ENCODE results near the gene CES2.
A peak's percentile ranks its signal among the peaks of the same experiment; 100 is the strongest.
"Not testable (repeated sequence)": the region's sequence is repeated elsewhere in the genome, so short reads cannot be mapped to it uniquely, and the experiment has no call there.

Gene CES2

GRCh38 chr16:66937725-66938337, 2.5 kb downstream of the CES2 start:
- no peak for DNase-seq

GRCh38 chr16:66939366-66939765, 4.0 kb downstream of the CES2 start:
- DNase-seq, result no peak

DNA sequence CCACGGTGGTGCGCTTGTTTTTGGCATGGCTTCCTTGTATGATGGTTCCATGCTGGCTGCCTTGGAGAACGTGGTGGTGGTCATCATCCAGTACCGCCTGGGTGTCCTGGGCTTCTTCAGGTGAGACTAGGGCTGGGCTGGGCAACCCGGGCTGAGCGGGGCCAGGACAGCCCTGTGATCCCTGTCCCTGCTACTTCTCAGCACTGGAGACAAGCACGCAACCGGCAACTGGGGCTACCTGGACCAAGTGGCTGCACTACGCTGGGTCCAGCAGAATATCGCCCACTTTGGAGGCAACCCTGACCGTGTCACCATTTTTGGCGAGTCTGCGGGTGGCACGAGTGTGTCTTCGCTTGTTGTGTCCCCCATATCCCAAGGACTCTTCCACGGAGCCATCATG, 4.9 kb downstream of the CES2 start:
- DNase-seq, result no peak

GRCh38 chr16:66942981-66943380, 7.7 kb downstream of the CES2 start:
- DNase-seq, result no peak

DNA sequence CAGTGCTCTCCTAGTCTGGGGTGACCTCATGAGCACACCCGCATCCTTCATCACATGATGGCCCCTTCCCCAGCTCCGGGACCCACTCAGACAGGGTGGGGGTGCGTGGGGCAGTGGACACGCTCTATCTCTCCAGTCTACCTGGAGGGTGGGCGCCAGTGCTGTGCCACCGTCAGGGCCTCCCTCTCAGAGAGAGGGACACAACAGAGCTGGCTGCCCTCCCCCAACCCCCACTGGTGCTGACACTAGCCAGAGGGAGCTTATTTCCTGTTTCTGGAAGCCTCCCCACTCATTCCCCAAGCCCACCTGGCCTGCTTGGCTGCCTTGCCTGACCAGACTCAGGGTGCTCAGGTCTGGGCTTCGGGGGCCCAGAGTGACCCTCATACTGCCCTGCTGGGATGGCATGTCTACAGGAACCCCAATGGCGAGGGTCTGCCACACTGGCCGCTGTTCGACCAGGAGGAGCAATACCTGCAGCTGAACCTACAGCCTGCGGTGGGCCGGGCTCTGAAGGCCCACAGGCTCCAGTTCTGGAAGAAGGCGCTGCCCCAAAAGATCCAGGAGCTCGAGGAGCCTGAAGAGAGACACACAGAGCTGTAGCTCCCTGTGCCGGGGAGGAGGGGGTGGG, 8.2 kb downstream of the CES2 start:
- DNase-seq, result no peak

DNA sequence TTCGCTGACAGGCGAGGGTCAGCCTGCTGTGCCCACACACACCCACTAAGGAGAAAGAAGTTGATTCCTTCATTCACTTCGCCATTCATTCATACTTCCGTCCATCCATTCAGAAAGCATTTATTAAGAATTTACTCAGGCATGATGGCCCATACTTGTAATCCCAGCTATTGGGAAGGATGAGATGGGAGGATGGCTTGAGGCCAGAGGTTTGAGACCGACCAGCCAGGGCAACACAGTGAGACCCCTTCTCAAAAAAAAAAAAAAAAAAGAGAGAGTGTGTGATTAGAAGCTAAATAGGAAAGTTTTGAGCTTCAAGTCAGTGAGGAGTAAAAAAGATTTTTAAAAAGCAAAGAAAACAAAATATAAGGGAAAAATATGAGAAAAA, 8.7 kb downstream of the CES2 start:
- no peak for DNase-seq

DNA sequence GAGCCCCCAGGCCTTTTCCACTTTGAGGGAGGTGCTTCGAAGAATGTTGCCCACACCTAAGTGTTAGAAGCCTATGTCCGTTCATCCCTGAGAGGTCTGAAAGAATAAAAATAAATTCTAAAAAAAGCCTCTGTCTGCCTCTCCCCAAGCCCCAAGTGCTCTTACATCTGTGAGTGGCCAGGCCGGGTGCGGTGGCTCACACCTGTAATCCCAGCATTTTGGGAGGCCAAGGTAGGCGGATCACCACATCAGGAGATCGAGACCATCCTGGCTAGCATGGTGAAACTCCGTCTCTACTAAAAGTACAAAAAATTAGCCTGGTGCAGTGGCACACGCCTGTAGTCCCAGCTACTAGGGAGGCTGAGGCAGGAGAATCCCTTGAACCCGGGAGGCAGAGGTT, 9.7 kb downstream of the CES2 start:
- DNase-seq, result not testable (repeated sequence)

GRCh38 chr16:66945939-66946338, 10.6 kb downstream of the CES2 start:
- DNase-seq, result no peak

GRCh38 chr16:66946541-66946940, 11.2 kb downstream of the CES2 start:
- DNase-seq, result no peak

DNA sequence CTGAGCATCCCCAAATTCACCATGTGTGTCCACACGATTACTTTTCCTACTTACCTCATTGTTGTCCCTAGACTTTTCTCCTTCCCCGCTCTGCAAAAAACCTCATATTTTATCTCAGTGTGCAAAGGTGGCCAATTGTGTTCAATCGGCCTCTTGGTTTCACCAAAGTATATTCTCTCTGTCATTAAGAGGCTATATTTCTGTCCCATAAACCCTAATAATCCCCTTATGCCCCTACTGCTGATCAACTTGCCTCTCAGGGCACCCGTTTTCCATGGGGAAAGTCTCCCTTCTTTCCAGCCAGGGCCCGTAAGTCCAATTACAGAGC, 11.6 kb downstream of the CES2 start:
- DNase-seq, result no peak

DNA sequence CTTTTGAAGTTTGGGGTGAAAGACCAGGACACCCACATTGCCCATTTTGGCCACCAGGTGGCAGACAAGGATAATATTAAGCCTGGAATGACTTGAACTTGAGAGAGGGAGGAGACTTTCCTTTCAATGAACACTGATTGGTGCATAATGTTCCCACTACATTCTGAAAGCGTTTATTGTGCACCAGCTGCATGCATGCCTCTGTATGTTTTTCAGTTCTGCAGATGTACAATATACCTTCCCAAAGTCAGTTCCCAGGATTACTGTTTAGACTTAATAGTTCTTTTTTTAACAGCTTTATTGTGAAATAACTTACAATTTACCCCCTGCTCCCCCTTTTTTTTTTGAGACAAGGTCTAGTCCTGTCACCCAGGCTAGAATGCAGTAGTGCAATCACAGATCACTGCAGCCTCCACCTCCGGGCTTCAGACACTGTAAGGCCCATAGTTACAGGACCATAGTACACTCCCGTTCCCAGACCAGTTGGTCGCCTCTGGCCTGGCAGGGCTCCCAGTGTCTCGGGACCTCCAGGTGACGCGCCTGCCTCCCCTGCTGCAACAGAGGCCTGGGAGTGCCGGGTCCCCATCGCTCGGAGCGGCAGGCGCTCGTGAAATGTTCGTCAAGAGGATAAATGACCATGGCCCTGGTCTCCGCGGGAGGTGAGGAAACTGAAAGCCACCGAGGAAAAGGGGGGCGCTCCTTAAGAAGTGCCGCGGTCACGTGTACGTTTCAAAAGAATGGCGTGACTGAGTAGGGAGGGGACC, 12.2 kb downstream of the CES2 start:
- DNase-seq, result peak; percentile 93

GRCh38 chr16:66948134-66948836, 13.0 kb downstream of the CES2 start:
- DNase-seq, result no peak

DNA sequence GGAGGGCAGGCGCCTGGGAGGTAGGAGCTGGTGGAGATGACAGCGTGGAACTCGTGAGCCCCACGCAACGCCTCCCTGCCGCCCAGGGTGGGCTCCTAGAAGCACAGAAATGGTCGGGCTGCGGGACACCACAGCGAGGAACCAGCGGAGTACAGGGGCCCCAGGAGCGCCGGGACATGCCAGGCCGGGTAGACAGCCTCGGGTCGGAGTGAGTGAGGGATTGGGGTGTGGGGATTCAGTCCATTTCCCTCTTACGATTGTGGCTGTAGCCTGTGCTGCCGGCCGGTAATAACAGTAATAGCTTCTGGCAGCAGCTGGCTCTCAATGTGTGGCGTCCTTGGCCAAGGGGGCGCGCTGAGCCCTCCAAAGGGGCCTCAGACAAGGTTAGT, 13.5 kb downstream of the CES2 start:
- no peak for DNase-seq

- DNase-seq, result no peak
Observed at GRCh38 chr16:66949472-66949871, 14.2 kb downstream of the CES2 start.

DNA sequence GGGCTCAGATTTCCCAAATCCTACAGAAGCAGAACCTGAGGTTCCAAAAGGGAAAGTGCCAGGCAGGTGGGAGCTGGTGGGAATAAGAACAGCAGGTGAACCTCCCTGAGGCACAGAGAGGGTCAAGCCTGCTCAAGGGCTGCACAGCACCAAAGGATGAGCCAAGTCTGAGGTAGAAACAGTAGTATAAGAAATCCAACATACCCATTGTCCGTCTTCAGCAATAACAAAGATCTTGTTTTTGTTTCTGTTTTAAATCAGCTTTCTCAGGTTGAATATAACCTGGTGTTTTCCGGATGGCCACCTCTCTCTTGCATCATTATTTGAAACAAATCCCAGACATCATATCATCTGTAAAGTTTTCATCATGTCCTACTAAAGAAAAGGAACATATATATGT, 15.1 kb downstream of the CES2 start:
- no peak for DNase-seq

GRCh38 chr16:66950971-66951790, 15.9 kb downstream of the CES2 start:
- DNase-seq, result no peak

- DNase-seq, result no peak
Observed at GRCh38 chr16:66952430-66953110, 17.3 kb downstream of the CES2 start.

DNA sequence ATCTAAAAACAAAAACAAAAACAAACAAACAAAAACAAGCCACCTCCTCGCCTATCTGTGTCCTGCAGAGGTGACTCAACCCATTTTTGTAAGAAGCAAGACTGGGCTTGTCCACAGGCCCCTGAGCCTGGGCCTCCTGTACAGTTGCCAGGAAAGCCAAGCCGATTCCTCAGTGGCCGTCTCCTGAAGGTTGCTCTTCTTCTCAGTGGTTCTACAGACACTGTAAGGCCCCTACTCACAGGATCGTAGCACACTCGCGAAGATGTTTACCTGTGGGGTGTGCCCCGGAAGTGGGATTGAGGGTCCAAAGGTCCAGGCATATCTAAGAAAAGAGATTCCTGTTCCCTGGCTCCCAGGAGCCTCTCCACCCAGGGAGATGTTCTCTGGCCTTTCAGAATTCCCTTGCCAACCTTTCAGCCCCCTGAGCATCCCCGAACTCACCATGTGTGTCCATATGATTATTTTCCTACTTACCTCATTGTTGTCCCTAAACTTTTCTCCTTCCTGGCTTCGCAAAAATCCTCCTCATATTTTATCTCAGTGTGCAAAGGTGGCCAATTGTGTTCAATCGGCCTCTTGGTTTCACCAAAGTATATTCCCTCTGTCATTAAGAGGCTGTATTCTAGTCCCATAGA, 18.3 kb downstream of the CES2 start:
- no peak for DNase-seq

DNA sequence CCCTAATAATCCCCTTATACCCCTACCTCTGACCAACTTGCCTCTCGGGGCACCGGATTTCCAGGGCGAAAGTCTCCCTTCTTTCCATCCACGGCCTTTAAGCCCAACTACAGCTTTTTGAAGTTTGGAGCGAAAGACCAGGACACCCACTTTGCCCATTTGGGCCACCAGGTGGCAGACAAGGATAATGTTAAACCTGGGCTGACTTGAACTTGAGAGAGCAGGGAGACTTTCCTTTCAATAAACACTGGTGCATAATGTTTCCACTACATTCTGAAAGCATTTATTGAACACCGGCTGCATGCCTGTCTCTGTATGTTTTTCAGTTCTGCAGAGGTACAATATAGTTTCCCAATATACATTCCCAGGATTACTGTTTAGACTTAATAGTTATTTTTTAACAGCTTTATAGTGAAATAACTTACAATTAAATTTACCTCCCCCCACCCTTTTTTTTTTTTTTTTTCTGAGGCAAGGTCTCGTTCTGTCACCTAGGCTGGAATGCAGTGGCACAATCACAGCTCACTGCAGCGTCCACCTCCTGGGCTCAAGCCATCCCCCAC, 18.9 kb downstream of the CES2 start:
- DNase-seq, result peak; percentile 91

- DNase-seq, result not testable (repeated sequence)
Observed at GRCh38 chr16:66955363-66956153, 20.2 kb downstream of the CES2 start.

- DNase-seq, result not testable (repeated sequence)
Observed at GRCh38 chr16:66956154-66956457, 20.8 kb downstream of the CES2 start.
